ENCODE measurements around the gene CDH13. TPM values are rescaled to one million over a fixed set of nuclear protein-coding genes. Genes with fewer than 3 reads are reported as not detected.

The CDH13 gene
- total RNA-seq, 4 donors from 2014 or later, result 3.1 to 13.5 (median 8.9) TPM

GRCh38 chr16:83037884-83038283 lies 411.1 kb downstream of the CDH13 start:
- no peak overlapping the region for H3K4me3 ChIP-seq

GRCh38 chr16:83040174-83040573 lies 413.4 kb downstream of the CDH13 start:
- H3K36me3 ChIP-seq, result no peaks in the 10 kb centered on the region
- DNase-seq (ENCODE audit: extremely low spot score), result no peak
- no peak overlapping the region for H3K4me3 ChIP-seq
- H3K27ac ChIP-seq (replicated peaks in 1 of 4), result no peak overlapping the region
- TF ChIP-seq POLR2AphosphoS5 (IDR thresholded peaks at IDR 0.05) (no peak), POLR2A (IDR thresholded peaks at IDR 0.05; ENCODE audit: low read depth) (no peak), CTCF (IDR thresholded peaks at IDR 0.05) (no peak), EP300 (IDR thresholded peaks at IDR 0.05) (no peak)
- 86% methylated on average over 4 of the region's 4 CpGs for WGBS
- H3K9me3 ChIP-seq, result no peaks in the 10 kb centered on the region
- intact Hi-C loops (cut with DNase I), result no loop called here
- no peaks in the 10 kb centered on the region for H3K4me1 ChIP-seq
- no peaks in the 10 kb centered on the region for H3K27me3 ChIP-seq

More at GRCh38 chr16:83037884-83038283, 411.1 kb downstream of the CDH13 start:
- 85% methylated on average over 2 of the region's 2 CpGs for WGBS
- H3K4me1 ChIP-seq, result no peaks in the 10 kb centered on the region
- no peak for DNase-seq (ENCODE audit: extremely low spot score)
- H3K27ac ChIP-seq (replicated peaks in 1 of 4), result no peak overlapping the region
- no peaks in the 10 kb centered on the region for H3K9me3 ChIP-seq
- intact Hi-C loops (cut with DNase I), result no loop called here
- no peak for TF ChIP-seq EP300 (IDR thresholded peaks at IDR 0.05)
- TF ChIP-seq CTCF (IDR thresholded peaks at IDR 0.05), result no peak
- no peak for TF ChIP-seq POLR2AphosphoS5 (IDR thresholded peaks at IDR 0.05)
- no peak for TF ChIP-seq POLR2A (IDR thresholded peaks at IDR 0.05; ENCODE audit: low read depth)
- H3K27me3 ChIP-seq, result no peaks in the 10 kb centered on the region
- H3K36me3 ChIP-seq, result no peaks in the 10 kb centered on the region

- no peak for DNase-seq (ENCODE audit: extremely low spot score)
- TF ChIP-seq CTCF (IDR thresholded peaks at IDR 0.05) (no peak), EP300 (IDR thresholded peaks at IDR 0.05) (no peak), POLR2AphosphoS5 (IDR thresholded peaks at IDR 0.05) (no peak), POLR2A (IDR thresholded peaks at IDR 0.05; ENCODE audit: low read depth) (no peak)
- WGBS, result 79% methylated on average over 10 of the region's 10 CpGs
Measured at GRCh38 chr16:83044589-83044988, 417.8 kb downstream of the CDH13 start.

GRCh38 chr16:83045790-83046189 lies 419.0 kb downstream of the CDH13 start:
- Histone ChIP-seq H3K9me3 (peaks cover 0 to 5% (median 0%) of the 10 kb centered on the region in 4 donors), H3K27me3 (no peaks in the 10 kb centered on the region), H3K4me1 (no peaks in the 10 kb centered on the region), H3K4me3 (no peak overlapping the region), H3K27ac (replicated peaks in 1 of 4) (no peak overlapping the region), H3K36me3 (no peaks in the 10 kb centered on the region)
- TF ChIP-seq POLR2AphosphoS5 (IDR thresholded peaks at IDR 0.05) (no peak), POLR2A (IDR thresholded peaks at IDR 0.05; ENCODE audit: low read depth) (no peak), CTCF (IDR thresholded peaks at IDR 0.05) (no peak), EP300 (IDR thresholded peaks at IDR 0.05) (no peak)
- intact Hi-C loops (cut with DNase I), result no loop called here
- DNase-seq (ENCODE audit: extremely low spot score), result no peak

More at GRCh38 chr16:83044589-83044988, 417.8 kb downstream of the CDH13 start:
- H3K27ac ChIP-seq (replicated peaks in 1 of 4), result no peak overlapping the region
- H3K27me3 ChIP-seq, result no peaks in the 10 kb centered on the region
- intact Hi-C loops (cut with DNase I), result no loop called here
- no peaks in the 10 kb centered on the region for H3K9me3 ChIP-seq
- H3K4me1 ChIP-seq, result no peaks in the 10 kb centered on the region
- H3K36me3 ChIP-seq, result no peaks in the 10 kb centered on the region
- no peak overlapping the region for H3K4me3 ChIP-seq

GRCh38 chr16:83046664-83047063 lies 419.9 kb downstream of the CDH13 start:
- Histone ChIP-seq H3K9me3 (peaks cover 0 to 5% (median 0%) of the 10 kb centered on the region in 4 donors), H3K4me1 (no peaks in the 10 kb centered on the region), H3K27ac (replicated peaks in 1 of 4) (no peak overlapping the region), H3K36me3 (no peaks in the 10 kb centered on the region), H3K27me3 (no peaks in the 10 kb centered on the region), H3K4me3 (no peak overlapping the region)
- WGBS, result 69% methylated on average over 2 of the region's 2 CpGs
- no peak for DNase-seq (ENCODE audit: extremely low spot score)
- intact Hi-C loops (cut with DNase I), result no loop called here
- TF ChIP-seq POLR2AphosphoS5 (IDR thresholded peaks at IDR 0.05) (no peak), EP300 (IDR thresholded peaks at IDR 0.05) (no peak), POLR2A (IDR thresholded peaks at IDR 0.05; ENCODE audit: low read depth) (no peak), CTCF (IDR thresholded peaks at IDR 0.05) (no peak)

Data from esophagus muscularis mucosa (tissue), 4 donors.